Spinal cord (tissue), 10 donors: ENCODE data around the gene DPAGT1. TPM values are rescaled to one million over a fixed set of nuclear protein-coding genes. Genes with fewer than 3 reads are reported as not detected.

Experiments
- DNase-seq, 6 donors: peaks; one replicate each; pipeline versions ENCODE4 v3.0.0 to v3.0.0-alpha.2; 2013 to 2015; ENCODE audit warnings: low spot score in 6 of 6, low read depth in 4 of 6
- H3K27ac ChIP-seq: one replicate; pipeline ENCODE4 v1.5.1; 2013; ENCODE audit warnings: low read depth, low read length, control low read depth
- H3K27me3 ChIP-seq: one replicate; pipeline ENCODE4 v1.6.1; 2013; ENCODE audit warnings: low read length; ENCODE audit not compliant: control insufficient read depth, insufficient read depth
- H3K36me3 ChIP-seq: one replicate; pipeline ENCODE4 v1.6.1; 2013; ENCODE audit warnings: low read length; ENCODE audit not compliant: control insufficient read depth, insufficient read depth
- H3K4me1 ChIP-seq: one replicate; pipeline ENCODE4 v1.6.1; 2013; ENCODE audit warnings: low read length; ENCODE audit not compliant: control insufficient read depth, insufficient read depth
- H3K4me3 ChIP-seq: one replicate; pipeline ENCODE4 v1.5.1; 2013; ENCODE audit warnings: low read depth, low read length, control low read depth
- H3K9me3 ChIP-seq: one replicate; pipeline ENCODE4 v1.6.1; 2013; ENCODE audit warnings: low read length; ENCODE audit not compliant: control insufficient read depth, insufficient read depth
- WGBS: methylation state at CpG from one replicate; pipeline ENCODE4 v1.1.5; 2013; ENCODE audit warnings: missing lambda C conversion rate; ENCODE audit not compliant: insufficient coverage; 5-methylcytosine and 5-hydroxymethylcytosine counted together
- polyA plus RNA-seq, 2 donors: library from polyadenylated mRNA; unstranded; fragments of 120-200 nt; gene quantifications; one replicate each; pipeline ENCODE4 v1.2.1, GENCODE V29; 2013; ENCODE audit not compliant: insufficient read length in 2 of 2
- total RNA-seq, 2 donors: library from RNA; depleted of rRNA in 1 of 2; stranded (reverse); fragments of 120-200 nt in 1 of 2; fragments of >200 nt in 1 of 2; gene quantifications; one replicate each; pipeline versions ENCODE4 v1.2.3 to v1.2.4, GENCODE V29; 2013 to 2014
- donor health status: healthy.

The DPAGT1 gene
- total and polyA plus RNA-seq, 4 donors, result 12.9 to 44.3 (median 32.2) TPM

DNA sequence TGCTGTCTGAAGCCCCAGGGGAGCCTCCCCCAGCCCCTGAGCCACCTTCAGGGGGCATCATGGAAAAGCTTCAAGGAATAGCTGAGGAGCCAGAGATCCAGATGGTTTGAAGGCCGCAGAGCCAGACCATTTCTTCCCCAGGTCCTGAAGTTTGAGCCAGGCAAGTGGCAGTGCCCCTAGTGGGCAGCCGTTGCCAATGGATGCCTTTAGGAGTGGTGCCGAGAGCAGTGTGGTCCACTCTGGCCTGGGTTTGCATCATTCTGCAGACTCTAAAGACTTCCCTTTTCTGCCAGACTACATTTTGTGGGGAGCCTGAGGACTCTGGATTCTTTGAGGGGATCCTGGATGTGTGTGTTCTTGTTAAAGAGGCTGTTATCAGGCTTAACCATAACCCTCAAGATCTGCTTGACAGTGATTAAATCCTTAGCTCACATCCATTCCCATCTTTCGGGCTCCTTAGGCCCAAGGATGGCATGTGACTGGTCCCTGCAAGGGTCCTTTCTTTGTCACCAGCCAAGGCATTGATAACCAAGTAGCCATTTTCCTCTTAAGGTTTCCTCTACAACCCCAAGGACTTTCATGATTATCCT lies 32.8 kb upstream of the DPAGT1 start:
- no peaks in the 10 kb centered on the region for H3K9me3 ChIP-seq
- WGBS, result 82% methylated on average over 4 of the region's 4 CpGs
- DNase-seq, result no peak
- H3K36me3 ChIP-seq, result peaks cover 48% of the 10 kb centered on the region
- no peak overlapping the region for H3K27ac ChIP-seq
- no peak overlapping the region for H3K4me3 ChIP-seq
- H3K27me3 ChIP-seq, result no peaks in the 10 kb centered on the region
- no peaks in the 10 kb centered on the region for H3K4me1 ChIP-seq

- H3K9me3 ChIP-seq, result no peaks in the 10 kb centered on the region
- peaks cover 71% of the 10 kb centered on the region for H3K36me3 ChIP-seq
- H3K27me3 ChIP-seq, result no peaks in the 10 kb centered on the region
- H3K4me1 ChIP-seq, result no peaks in the 10 kb centered on the region
- DNase-seq, result no peak
- WGBS, result 81% methylated on average over 3 of the region's 3 CpGs
- H3K4me3 ChIP-seq, result no peak overlapping the region
- no peak overlapping the region for H3K27ac ChIP-seq
Observed at GRCh38 chr11:119130662-119131061, 29.0 kb upstream of the DPAGT1 start.

DNA sequence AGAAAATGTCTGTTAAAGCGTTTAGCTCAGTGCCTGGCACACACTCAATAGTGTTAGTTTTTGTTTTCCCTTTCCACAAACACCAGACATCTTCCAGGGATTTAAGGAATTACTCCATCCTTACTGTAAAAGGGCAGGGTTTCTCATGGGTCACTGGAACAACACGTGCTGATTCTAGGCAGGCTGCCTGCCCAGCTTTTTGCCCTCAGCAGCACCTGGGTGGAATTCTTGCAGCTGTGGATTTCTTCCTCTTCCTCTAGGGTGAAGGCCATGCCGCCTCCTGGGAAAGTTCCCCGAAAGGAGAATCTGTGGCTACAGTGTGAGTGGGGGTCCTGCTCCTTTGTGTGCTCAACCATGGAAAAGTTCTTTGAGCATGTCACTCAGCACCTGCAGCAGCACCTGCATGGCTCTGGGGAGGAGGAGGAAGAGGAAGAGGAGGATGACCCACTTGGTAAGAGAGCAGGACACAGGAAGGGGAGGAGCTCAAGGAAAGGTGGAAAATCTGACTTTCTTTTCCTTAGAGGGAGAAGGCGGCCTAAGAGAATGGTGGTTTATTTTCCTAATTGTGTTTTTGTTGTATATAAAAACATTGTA lies 25.1 kb upstream of the DPAGT1 start:
- 65% methylated on average over 3 of the region's 5 CpGs for WGBS
- Histone ChIP-seq H3K4me3 (no peak overlapping the region), H3K9me3 (no peaks in the 10 kb centered on the region), H3K27ac (no peak overlapping the region), H3K4me1 (peaks cover 4% of the 10 kb centered on the region), H3K36me3 (peaks cover 64% of the 10 kb centered on the region), H3K27me3 (no peaks in the 10 kb centered on the region)
- DNase-seq, result no peak

- H3K9me3 ChIP-seq, result no peaks in the 10 kb centered on the region
- H3K4me3 ChIP-seq, result no peak overlapping the region
- peaks cover 54% of the 10 kb centered on the region for H3K36me3 ChIP-seq
- peaks cover 7% of the 10 kb centered on the region for H3K4me1 ChIP-seq
- 95% methylated on average over 3 of the region's 6 CpGs for WGBS
- H3K27ac ChIP-seq, result no peak overlapping the region
- no peak for DNase-seq
- no peaks in the 10 kb centered on the region for H3K27me3 ChIP-seq
Observed at GRCh38 chr11:119125821-119126220, 24.2 kb upstream of the DPAGT1 start.

DNA sequence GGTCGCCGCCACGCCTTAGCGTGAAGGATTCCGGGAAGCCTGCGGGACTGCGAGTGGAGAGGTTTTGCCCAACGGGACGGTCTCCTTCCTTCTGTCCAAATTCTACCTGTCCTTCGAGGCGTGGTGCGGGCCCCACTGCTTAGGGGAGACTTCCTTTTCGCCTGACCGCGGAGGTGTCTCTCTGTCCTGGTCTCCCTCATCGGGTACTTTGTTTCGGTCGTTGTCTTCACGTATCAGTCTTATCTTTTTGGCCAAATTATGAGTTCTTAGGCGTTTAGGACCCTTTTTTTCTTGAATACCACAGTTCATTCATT lies 20.1 kb upstream of the DPAGT1 start:
- H3K4me1 ChIP-seq, result peaks cover 12% of the 10 kb centered on the region
- H3K9me3 ChIP-seq, result no peaks in the 10 kb centered on the region
- no peaks in the 10 kb centered on the region for H3K27me3 ChIP-seq
- no peak for DNase-seq
- H3K36me3 ChIP-seq, result peaks cover 21% of the 10 kb centered on the region
- peak overlapping the region; percentile 99 for H3K4me3 ChIP-seq
- peak overlapping the region; percentile 94 for H3K27ac ChIP-seq
- WGBS, result 0% methylated on average over 15 of the region's 20 CpGs

DNA sequence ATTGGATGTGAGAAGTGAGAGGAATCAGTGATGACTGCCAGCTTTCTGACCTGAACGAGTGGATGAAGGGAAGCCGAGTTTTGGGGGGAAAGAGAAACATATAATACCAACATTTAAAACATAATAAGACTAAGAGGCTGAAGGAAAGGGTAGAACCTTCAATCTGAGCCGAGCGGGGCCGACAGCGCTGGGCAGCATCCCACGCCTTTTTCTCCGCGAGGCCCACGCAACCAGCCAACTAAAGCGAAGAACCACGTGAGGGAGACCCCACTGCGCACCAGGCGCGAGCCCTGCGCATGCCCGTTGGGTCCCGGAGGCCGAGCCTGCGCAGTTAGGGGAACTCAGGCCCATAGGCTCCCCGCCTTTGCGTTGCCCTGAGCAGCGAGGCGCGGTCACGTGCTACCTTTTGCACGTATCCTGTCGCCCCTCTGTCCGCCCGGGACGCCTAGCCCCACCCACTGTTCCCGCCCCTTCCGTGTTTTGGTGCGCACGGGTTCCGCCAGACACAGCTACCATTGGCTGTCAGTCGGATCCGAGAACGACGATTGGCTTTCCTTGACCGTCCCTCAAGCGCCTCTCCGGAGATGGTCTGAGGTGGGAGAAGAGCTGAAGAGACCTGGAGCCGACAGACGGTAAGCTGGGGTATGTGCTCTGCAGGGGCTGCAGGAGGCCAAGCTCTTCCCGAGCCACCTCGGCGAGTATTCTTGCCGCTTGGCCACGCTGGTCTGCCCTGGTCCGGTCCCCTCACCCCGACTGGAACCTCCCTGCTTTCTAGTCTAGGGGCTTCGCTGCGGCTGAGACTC lies 19.6 kb upstream of the DPAGT1 start, which contains the start of gene HINFP:
Gene HINFP, plus strand, starts transcription at position 573 of the 803 bp plus-strand sequence. CDS start 5,365 bp downstream, outside the sequence.
- H3K36me3 ChIP-seq, result peaks cover 25% of the 10 kb centered on the region
- DNase-seq, result peak; percentile 95 to 100 (median 98)
- WGBS, result under 1% methylated on average over 52 of the region's 54 CpGs
- H3K27ac ChIP-seq, result peak within 1 kb of the TSS; percentile 94
- peak within 1 kb of the TSS; percentile 99 for H3K4me3 ChIP-seq
- H3K4me1 ChIP-seq, result peaks cover 12% of the 10 kb centered on the region
- H3K27me3 ChIP-seq, result no peaks in the 10 kb centered on the region
- H3K9me3 ChIP-seq, result no peaks in the 10 kb centered on the region

DNA sequence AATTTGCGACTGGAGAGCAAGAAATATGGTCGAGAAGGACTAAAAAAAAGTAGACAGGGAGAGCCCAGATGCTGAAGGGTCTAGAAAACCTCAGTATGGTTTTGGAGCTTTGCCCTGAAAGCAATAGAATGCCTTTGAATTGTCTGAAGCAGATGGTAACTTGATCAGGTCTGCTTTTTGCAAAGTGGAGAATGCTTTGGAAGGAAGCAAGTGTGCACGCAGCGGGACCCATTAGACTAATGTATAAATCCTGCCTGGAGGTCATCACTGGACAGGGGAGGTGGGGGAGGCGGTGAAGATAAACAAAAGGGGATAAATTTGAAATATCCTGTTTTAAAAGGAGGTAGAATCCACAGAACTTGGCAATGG lies 19.0 kb upstream of the DPAGT1 start:
- Histone ChIP-seq H3K27me3 (no peaks in the 10 kb centered on the region), H3K36me3 (peaks cover 30% of the 10 kb centered on the region), H3K4me1 (peaks cover 12% of the 10 kb centered on the region), H3K27ac (peak overlapping the region; percentile 91), H3K9me3 (no peaks in the 10 kb centered on the region), H3K4me3 (peak overlapping the region; percentile 99)
- 19% methylated on average over 5 of the region's 5 CpGs for WGBS
- DNase-seq, result peak in 2 of 6 donors; percentile 15 to 67

DNA sequence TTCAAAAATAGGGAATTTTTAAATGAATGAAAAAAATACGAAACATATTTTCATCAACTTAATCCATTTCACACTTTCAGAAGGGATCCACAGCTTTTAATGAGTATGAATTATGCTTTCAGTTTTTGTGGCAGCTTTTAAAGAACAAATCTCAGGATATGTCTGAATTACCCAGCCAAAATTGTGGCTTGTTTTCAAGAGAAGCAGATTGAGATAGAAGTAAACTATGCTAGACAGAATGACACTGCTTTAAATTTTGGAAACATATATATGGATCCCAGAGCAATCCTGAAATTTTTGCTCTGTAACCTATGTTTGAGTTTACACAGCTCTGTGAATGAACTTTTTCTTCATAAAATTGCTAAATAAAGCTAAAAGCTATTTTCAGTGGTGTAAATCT lies 17.3 kb upstream of the DPAGT1 start:
- no CpG with 5 or more reads among the region's 1 CpG for WGBS
- H3K4me3 ChIP-seq, result no peak overlapping the region

GRCh38 chr11:119118227-119118626 lies 16.6 kb upstream of the DPAGT1 start:
- peaks cover 33% of the 10 kb centered on the region for H3K36me3 ChIP-seq
- no peaks in the 10 kb centered on the region for H3K9me3 ChIP-seq
- no peak overlapping the region for H3K4me3 ChIP-seq
- H3K4me1 ChIP-seq, result peaks cover 12% of the 10 kb centered on the region
- no peak for DNase-seq
- H3K27me3 ChIP-seq, result no peaks in the 10 kb centered on the region
- no peak overlapping the region for H3K27ac ChIP-seq
- WGBS, result 100% methylated on average over 1 of the region's 5 CpGs

More for the DNA sequence above, 17.3 kb upstream of the DPAGT1 start:
- H3K9me3 ChIP-seq, result no peaks in the 10 kb centered on the region
- peaks cover 12% of the 10 kb centered on the region for H3K4me1 ChIP-seq
- H3K27ac ChIP-seq, result no peak overlapping the region
- no peaks in the 10 kb centered on the region for H3K27me3 ChIP-seq
- peaks cover 32% of the 10 kb centered on the region for H3K36me3 ChIP-seq
- DNase-seq, result peak in 1 of 6 donors; percentile 82
